Neural cell (in vitro differentiated cells): Measurements from ENCODE around the gene TMEM59L. TPM values are rescaled to one million over a fixed set of nuclear protein-coding genes. Genes with fewer than 3 reads are reported as not detected.
A peak's percentile ranks its signal among the peaks of the same experiment; 100 is the strongest.

ENCODE experiments used
- H2AFZ ChIP-seq: fragments of 200-600, 300-800 bp; sonication (generic), shearing (Covaris generic); 2 replicates; pipeline ENCODE4 v1.6.0; 2014; ENCODE audit warnings: low read depth, mild to moderate bottlenecking, antibody characterized with exemption, low read length, moderate library complexity
- H3F3A ChIP-seq: fragments of 200-600 bp; shearing (Covaris generic); 2 replicates; pipeline ENCODE4 v1.6.1; 2016; ENCODE audit warnings: mild to moderate bottlenecking, moderate library complexity, mixed read lengths, antibody characterized with exemption, low read length; ENCODE audit not compliant: insufficient read depth, poor library complexity, severe bottlenecking
- H3K27ac ChIP-seq: fragments of 200-600, 300-800 bp; sonication (generic), shearing (Covaris generic); 2 replicates; pipeline ENCODE4 v1.5.1; 2014; ENCODE audit warnings: mild to moderate bottlenecking, low read length, moderate library complexity
- H3K27me3 ChIP-seq: fragments of 300-800, 200-600 bp; sonication (generic), shearing (Covaris generic); 2 replicates; pipeline ENCODE4 v1.6.0; 2014; ENCODE audit warnings: mild to moderate bottlenecking, low read depth, low read length, moderate library complexity; ENCODE audit not compliant: insufficient read depth
- H3K36me3 ChIP-seq: fragments of 300-800, 200-600 bp; sonication (generic), shearing (Covaris generic); 2 replicates; pipeline ENCODE4 v1.5.1; 2014; ENCODE audit warnings: mild to moderate bottlenecking, antibody characterized with exemption, low read length, moderate library complexity; ENCODE audit not compliant: insufficient read depth
- H3K4me2 ChIP-seq: fragments of 300-800, 200-600 bp; sonication (generic), shearing (Covaris generic); 2 replicates; pipeline ENCODE4 v1.6.0; 2014; ENCODE audit warnings: mild to moderate bottlenecking, low read length
- H3K4me3 ChIP-seq: fragments of 300-800, 200-600 bp; sonication (generic), shearing (Covaris generic); 2 replicates; pipeline ENCODE4 v1.5.1; 2014; ENCODE audit warnings: mild to moderate bottlenecking, low read length, moderate library complexity
- H3K79me2 ChIP-seq: fragments of 200-600 bp; shearing (Covaris generic); replicated peaks from 2 replicates; pipeline ENCODE4 v1.6.0; 2014; ENCODE audit warnings: mild to moderate bottlenecking, low read length, moderate library complexity; ENCODE audit not compliant: insufficient read depth
- H3K9ac ChIP-seq: fragments of 300-800, 200-600 bp; sonication (generic), shearing (Covaris generic); 2 replicates; pipeline ENCODE4 v1.6.1; 2016; ENCODE audit warnings: mild to moderate bottlenecking, low read length, mixed read lengths
- H3K9me2 ChIP-seq: fragments of 200-600 bp; shearing (Covaris generic); 2 replicates; pipeline ENCODE4 v1.6.1; 2016; ENCODE audit warnings: mild to moderate bottlenecking, low read length, mixed read lengths; ENCODE audit not compliant: insufficient read depth
- H3K9me3 ChIP-seq: fragments of 200-600, 300-800 bp; sonication (generic), shearing (Covaris generic); 2 replicates; pipeline ENCODE4 v1.6.1; 2016; ENCODE audit warnings: mild to moderate bottlenecking, mixed run types, low read length, moderate library complexity, mixed read lengths
- H4K20me1 ChIP-seq: fragments of 200-600 bp; shearing (Covaris generic); 2 replicates; pipeline ENCODE4 v1.6.1; 2016; ENCODE audit warnings: mild to moderate bottlenecking, mixed run types; ENCODE audit not compliant: insufficient read depth
- CTCF ChIP-seq: fragments of 450-650 bp; IDR thresholded peaks from 2 replicates; pipeline ENCODE4 v1.5.1; 2014; ENCODE audit warnings: antibody characterized with exemption, mild to moderate bottlenecking, moderate library complexity; ENCODE audit not compliant: poor library complexity, severe bottlenecking
- EP300 ChIP-seq: fragments of 450-650 bp; conservative IDR thresholded peaks from 2 replicates; pipeline ENCODE4 v1.6.1; 2014; ENCODE audit warnings: antibody characterized with exemption, mild to moderate bottlenecking, moderate library complexity; ENCODE audit not compliant: poor library complexity, severe bottlenecking
- EZH2 ChIP-seq: fragments of 200-600, 300-800 bp; shearing (Covaris generic), sonication (generic); IDR thresholded peaks from 2 replicates; pipeline ENCODE4 v1.6.1; 2014; ENCODE audit warnings: antibody characterized with exemption, low read length, borderline replicate concordance, mild to moderate bottlenecking; ENCODE audit not compliant: insufficient read depth, poor library complexity, severe bottlenecking
- MXI1 ChIP-seq: fragments of 450-650 bp; conservative IDR thresholded peaks from 2 replicates; pipeline ENCODE4 v1.6.1; 2014; ENCODE audit warnings: antibody characterized with exemption, mild to moderate bottlenecking; ENCODE audit not compliant: poor library complexity, severe bottlenecking
- POLR2AphosphoS5 ChIP-seq: IDR thresholded peaks from 2 replicates; pipeline ENCODE4 v1.6.1; 2012
- RAD21 ChIP-seq: fragments of 450-650 bp; conservative IDR thresholded peaks from 2 replicates; pipeline ENCODE4 v1.6.1; 2014; ENCODE audit warnings: antibody characterized with exemption, mild to moderate bottlenecking, moderate library complexity
- REST ChIP-seq: IDR thresholded peaks from 2 replicates; pipeline ENCODE4 v1.6.1; 2012; ENCODE audit warnings: borderline replicate concordance
- SMC3 ChIP-seq: fragments of 450-650 bp; conservative IDR thresholded peaks from 2 replicates; pipeline ENCODE4 v1.6.1; 2014; ENCODE audit warnings: antibody characterized with exemption, mild to moderate bottlenecking, moderate library complexity; ENCODE audit not compliant: poor library complexity
- TAF1 ChIP-seq: IDR thresholded peaks from 2 replicates; pipeline ENCODE4 v1.6.1; 2012; ENCODE audit warnings: low read depth
- polyA plus RNA-seq: library from polyadenylated mRNA; depleted of rRNA; stranded (reverse); fragments of >200 nt; gene quantifications from 2 replicates; pipeline ENCODE4 v1.2.3, GENCODE V29; 2014

Gene TMEM59L
- polyA plus RNA-seq, 1 donor from 2014 or later = 138 TPM

- Histone ChIP-seq H3F3A (no peaks in the 10 kb centered on the region), H3K36me3 (no peaks in the 10 kb centered on the region), H2AFZ (no peak overlapping the region), H3K79me2 (no peaks in the 10 kb centered on the region), H3K9me3 (no peaks in the 10 kb centered on the region), H3K4me2 (no peak overlapping the region), H3K9ac (no peak overlapping the region), H3K4me3 (no peak overlapping the region), H4K20me1 (no peaks in the 10 kb centered on the region), H3K9me2 (no peaks in the 10 kb centered on the region), H3K27ac (peak overlapping the region; percentile 16), H3K27me3 (no peaks in the 10 kb centered on the region)
- TF ChIP-seq EP300 (no peak), MXI1 (no peak), REST (no peak), TAF1 (no peak)
Measured at GRCh38 chr19:18626906-18627305, 14.2 kb downstream of the TMEM59L start.

GRCh38 chr19:18629166-18630088 is 16.8 kb downstream of the TMEM59L start:
- H3K27ac ChIP-seq = peak overlapping the region; percentile 72
- H3K9me2 ChIP-seq = no peaks in the 10 kb centered on the region
- peak overlapping the region; percentile 30 for H3K4me2 ChIP-seq
- H2AFZ ChIP-seq = peak overlapping the region; percentile 2
- H3F3A ChIP-seq = no peaks in the 10 kb centered on the region
- H3K9ac ChIP-seq = peak overlapping the region; percentile 55
- H3K4me3 ChIP-seq = peak overlapping the region; percentile 54
- no peaks in the 10 kb centered on the region for H3K79me2 ChIP-seq
- no peaks in the 10 kb centered on the region for H4K20me1 ChIP-seq
- TF ChIP-seq POLR2AphosphoS5 (peak; percentile 31), MXI1 (peak; percentile 82), EP300 (peak; percentile 40), EZH2 (no peak), RAD21 (no peak), REST (peak; percentile 42), SMC3 (no peak), TAF1 (no peak), CTCF (no peak)
- H3K9me3 ChIP-seq = no peaks in the 10 kb centered on the region
- no peaks in the 10 kb centered on the region for H3K36me3 ChIP-seq
- no peaks in the 10 kb centered on the region for H3K27me3 ChIP-seq
